K562 (cell line): ENCODE results near the gene LLPH. TPM values are rescaled to one million over a fixed set of nuclear protein-coding genes. Genes with fewer than 3 reads are reported as not detected.

ENCODE experiments used
- ARID3B ChIP-seq: fragments of 250-450 bp; sonication (Bioruptor Pico); IDR thresholded peaks from 2 replicates; pipeline ENCODE4 v1.4.0; 2020; ENCODE audit warnings: borderline replicate concordance
- CBFA2T3 ChIP-seq: fragments of 450-650 bp; IDR thresholded peaks from 2 replicates; pipeline ENCODE4 v1.6.1; 2017
- CTCF ChIP-seq, 3 experiments: IDR thresholded peaks in 2 of 3; conservative IDR thresholded peaks in 1 of 3; 2 replicates each; pipeline ENCODE4 v1.5.1; 2011 to 2012; ENCODE audit warnings: low read length in 3 of 3, mild to moderate bottlenecking in 3 of 3, control low read depth in 2 of 3, improper control_type of control experiment in 1 of 3, inconsistent platforms in 1 of 3, low read depth in 1 of 3, mixed read lengths in 1 of 3, moderate library complexity in 1 of 3; ENCODE audit not compliant: insufficient read depth in 2 of 3
- polyA plus RNA-seq, 8 experiments: library from polyadenylated mRNA; depleted of rRNA in 4 of 8; stranded (reverse) in 5 of 8; unstranded in 3 of 8; fragments of >200 nt; fragmentation: Nextera tagmentation in 2 of 8; fragmentation: Illumina TruSeq in 1 of 8; extraction: Ambion mirVana in 2 of 8; extraction: Trizol in 1 of 8; gene quantifications; 2 replicates each; pipeline versions ENCODE4 v1.2.1 to v1.2.3, GENCODE V29; 2011 to 2014; ENCODE audit warnings: inconsistent platforms in 1 of 8, missing spikeins in 1 of 8
- total RNA-seq, 7 experiments: library from RNA; depleted of rRNA in 6 of 7; stranded (reverse); fragments of >200 nt in 6 of 7; fragmentation: Illumina TruSeq in 2 of 7; extraction: Trizol in 2 of 7; gene quantifications; 2 replicates each; pipeline versions ENCODE4 v1.2.1 to v1.2.3, GENCODE V29; 2011 to 2021; ENCODE audit warnings: low replicate concordance in 1 of 7

LLPH gene
- total and polyA plus RNA-seq, 9 of the 15 experiments (the other 6 are each of a cell fraction or from before 2014, with no cell fraction given), result 19.1 to 87.3 (median 59.6) TPM

- TF ChIP-seq CTCF (IDR thresholded peaks at IDR 0.05 in 2 of 3, conservative IDR thresholded peaks at IDR 0.05 in 1 of 3; ENCODE audit: insufficient read depth in 2 of 3, low read depth in 1 of 3, low read length in 3 of 3) (peak; percentile 12 to 40 (median 34); a peak in 2 of 6 replicates), CBFA2T3 (peak; percentile 62), ARID3B (CRISPR knock-in tag) (no peak)
Observed at GRCh38 chr12:66149702-66150398, 19.3 kb upstream of the LLPH start (continued).
